ENCODE results near the gene HMG20A.

DNA sequence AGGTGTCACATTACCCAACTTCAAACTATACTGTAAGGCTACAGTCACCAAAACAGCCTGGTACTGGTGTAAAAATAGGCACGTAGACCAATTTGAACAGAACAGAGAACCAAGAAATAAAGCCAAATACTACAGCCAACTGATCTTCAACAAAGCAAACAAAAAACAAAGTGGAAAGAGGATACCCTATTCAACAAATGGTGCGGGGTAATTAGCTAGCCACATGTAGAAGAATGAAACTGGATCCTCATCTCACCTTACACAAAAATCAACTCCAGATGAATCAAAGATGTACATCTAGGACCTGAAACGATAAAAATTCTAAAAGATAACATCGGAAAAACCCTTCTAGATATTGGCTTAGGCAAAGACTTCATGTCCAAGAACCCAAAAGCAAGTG, 13.8 kb upstream of the HMG20A start:
- TF ChIP-seq POLR2AphosphoS5 (IDR thresholded peaks at IDR 0.05; ENCODE audit: low read depth, low read length) (no peak), POLR2A (IDR thresholded peaks at IDR 0.05; ENCODE audit: low read depth, low read length) (no peak)

Data from GM12892 (cell line).